Renal cortex interstitium (tissue), 11 donors: ENCODE measurements around the gene UBA1. TPM values are rescaled to one million over a fixed set of nuclear protein-coding genes. Genes with fewer than 3 reads are reported as not detected.
"Not testable (repeated sequence)": the region's sequence is repeated elsewhere in the genome, so short reads cannot be mapped to it uniquely, and the experiment has no call there.

Experiments used
- DNase-seq, 11 donors: peaks; one replicate each; pipeline ENCODE4 v3.0.0-alpha.2; 2013; ENCODE audit warnings: low read depth in 9 of 11, low spot score in 4 of 11; ENCODE audit errors: extremely low read depth in 1 of 11
- polyA plus RNA-seq, 3 donors: library from polyadenylated mRNA; unstranded; fragments of 120-200 nt; gene quantifications; one replicate each; pipeline ENCODE4 v1.2.1, GENCODE V29; 2013; ENCODE audit not compliant: insufficient read length in 3 of 3

The UBA1 gene
- polyA plus RNA-seq, 3 donors: 211 to 323 (median 250) TPM

GRCh38 chrX:47234583-47234982 is 41.0 kb downstream of the UBA1 start:
- no peak for DNase-seq

GRCh38 chrX:47235691-47236103 is 42.1 kb downstream of the UBA1 start:
- DNase-seq: no peak

- no peak for DNase-seq
Observed at GRCh38 chrX:47239199-47239598, 45.6 kb downstream of the UBA1 start.

- DNase-seq: no peak
Observed at GRCh38 chrX:47239898-47240545, 46.4 kb downstream of the UBA1 start.

- DNase-seq: no peak
Observed at GRCh38 chrX:47240619-47241018, 47.0 kb downstream of the UBA1 start.

- DNase-seq: no peak
Observed at GRCh38 chrX:47241201-47242011, 47.8 kb downstream of the UBA1 start.

- no peak for DNase-seq
Observed at GRCh38 chrX:47242321-47242720, 48.7 kb downstream of the UBA1 start.

- no peak for DNase-seq
Observed at GRCh38 chrX:47243351-47243750, 49.7 kb downstream of the UBA1 start.

GRCh38 chrX:47244676-47245075 is 51.0 kb downstream of the UBA1 start:
- no peak for DNase-seq

- DNase-seq: no peak
Observed at GRCh38 chrX:47245156-47245555, 51.5 kb downstream of the UBA1 start.

GRCh38 chrX:47247206-47247998 is 53.8 kb downstream of the UBA1 start:
- DNase-seq: no peak

GRCh38 chrX:47247999-47248320 is 54.3 kb downstream of the UBA1 start:
- no peak for DNase-seq

- DNase-seq: no peak
Observed at GRCh38 chrX:47248576-47248975, 54.9 kb downstream of the UBA1 start.

GRCh38 chrX:47250017-47250347 is 56.4 kb downstream of the UBA1 start:
- DNase-seq: no peak

GRCh38 chrX:47257620-47258019 is 64.0 kb downstream of the UBA1 start:
- not testable (repeated sequence) for DNase-seq

Other genes starting within 250 kb of the UBA1 start
- gene RGN, start 115.4 kb upstream of the UBA1 start, polyA plus RNA-seq: 10 to 100 TPM; 31.6 to 44.1 (median 38.6) TPM
- 100 to 1,000 TPM in 2 of 3 donors, 10 to 100 TPM in 1; 88.6 to 121 (median 107) TPM for gene NDUFB11, start 49.1 kb upstream of the UBA1 start, polyA plus RNA-seq
- gene RBM10, start 48.6 kb upstream of the UBA1 start, polyA plus RNA-seq: 10 to 100 TPM; 46.4 to 67.0 (median 58.7) TPM
- 100 to 1,000 TPM in 2 of 3 donors, 10 to 100 TPM in 1; 100.0 to 141 (median 127) TPM for gene CDK16, start 24.9 kb downstream of the UBA1 start, polyA plus RNA-seq
- gene USP11, start 39.2 kb downstream of the UBA1 start, polyA plus RNA-seq: 100 to 1,000 TPM; 129 to 157 (median 153) TPM
- gene ZNF157, start 176.7 kb downstream of the UBA1 start, polyA plus RNA-seq: 1 to 10 TPM in 1 of 3 donors, under 1 TPM in 2; 0.86 to 1.0 (median 0.97) TPM